GM15510 (cell line): ENCODE data around the gene KDM6A.

Source experiments
- POLR2A ChIP-seq: IDR thresholded peaks from 3 replicates; pipeline ENCODE4 v1.6.1; 2011; ENCODE audit warnings: borderline replicate concordance; ENCODE audit not compliant: insufficient read length; ENCODE audit errors: extremely low read depth

Gene KDM6A

GRCh38 chrX:45007598-45007997 is 134.6 kb downstream of the KDM6A start:
- TF ChIP-seq POLR2A, result no peak

GRCh38 chrX:45009371-45010000 is 136.5 kb downstream of the KDM6A start:
- TF ChIP-seq POLR2A, result no peak

GRCh38 chrX:45011131-45011530 is 138.1 kb downstream of the KDM6A start:
- TF ChIP-seq POLR2A, result no peak

- no peak for TF ChIP-seq POLR2A
These were observed 138.6 kb downstream of the KDM6A start for GRCh38 chrX:45011597-45011996.

DNA sequence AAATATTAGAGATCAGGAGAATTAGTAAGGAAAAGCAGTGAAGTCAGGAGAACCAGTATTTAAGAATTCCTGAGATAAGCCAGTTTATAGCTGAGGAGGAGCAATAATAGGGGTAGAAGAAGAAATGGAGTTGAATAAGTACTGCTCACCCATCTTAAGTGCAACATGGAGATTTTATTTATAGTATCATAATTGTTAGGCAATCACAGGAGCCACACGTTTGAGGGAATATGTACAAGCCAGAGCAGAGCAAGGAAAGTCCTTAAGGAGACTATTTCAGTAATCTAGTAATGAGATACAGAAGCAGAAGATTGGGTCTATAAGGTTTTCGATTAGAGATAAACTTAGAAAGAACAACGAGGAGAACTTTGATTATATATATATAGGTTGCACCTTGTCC is 145.0 kb downstream of the KDM6A start:
- no peak for TF ChIP-seq POLR2A

DNA sequence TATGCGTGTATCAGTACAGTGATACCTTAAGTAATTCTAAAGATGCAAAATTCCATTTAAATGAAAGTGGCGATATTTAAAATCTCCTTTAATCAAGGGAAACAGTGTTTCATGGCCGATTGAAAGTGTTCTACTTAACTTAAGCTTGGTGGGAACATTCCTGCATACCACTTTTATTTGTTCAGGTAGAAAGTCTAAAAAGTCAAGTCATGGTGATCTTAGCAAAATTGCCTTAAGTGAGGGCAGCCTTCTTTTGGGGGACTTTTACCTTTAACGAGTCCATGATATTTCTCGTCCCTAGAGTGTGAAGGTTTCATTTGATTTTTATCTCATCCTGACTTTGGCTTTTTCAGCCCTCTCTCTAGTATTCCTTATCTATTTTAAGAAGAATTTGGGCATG is 149.2 kb downstream of the KDM6A start:
- no peak for TF ChIP-seq POLR2A

- TF ChIP-seq POLR2A, result no peak
These were observed 151.5 kb downstream of the KDM6A start for GRCh38 chrX:45024501-45024900.

DNA sequence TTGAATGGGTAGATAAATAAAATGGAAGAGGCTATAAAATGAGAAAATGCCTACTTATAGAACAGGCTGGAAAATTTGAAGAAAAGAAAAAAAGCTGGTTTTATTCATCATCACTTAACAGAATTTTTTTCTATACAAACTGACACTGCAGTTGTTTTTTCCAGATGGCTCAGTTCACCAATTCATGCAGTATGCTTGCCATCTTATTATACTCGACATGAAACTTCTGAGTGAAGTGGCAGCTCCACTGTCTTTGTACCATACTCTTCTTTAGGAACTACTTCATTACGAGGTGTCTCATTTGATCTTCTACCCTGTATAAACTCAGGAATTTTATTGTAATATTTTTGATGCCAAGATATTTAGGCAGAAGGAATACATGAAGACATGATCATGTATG is 153.0 kb downstream of the KDM6A start:
- TF ChIP-seq POLR2A, result no peak

DNA sequence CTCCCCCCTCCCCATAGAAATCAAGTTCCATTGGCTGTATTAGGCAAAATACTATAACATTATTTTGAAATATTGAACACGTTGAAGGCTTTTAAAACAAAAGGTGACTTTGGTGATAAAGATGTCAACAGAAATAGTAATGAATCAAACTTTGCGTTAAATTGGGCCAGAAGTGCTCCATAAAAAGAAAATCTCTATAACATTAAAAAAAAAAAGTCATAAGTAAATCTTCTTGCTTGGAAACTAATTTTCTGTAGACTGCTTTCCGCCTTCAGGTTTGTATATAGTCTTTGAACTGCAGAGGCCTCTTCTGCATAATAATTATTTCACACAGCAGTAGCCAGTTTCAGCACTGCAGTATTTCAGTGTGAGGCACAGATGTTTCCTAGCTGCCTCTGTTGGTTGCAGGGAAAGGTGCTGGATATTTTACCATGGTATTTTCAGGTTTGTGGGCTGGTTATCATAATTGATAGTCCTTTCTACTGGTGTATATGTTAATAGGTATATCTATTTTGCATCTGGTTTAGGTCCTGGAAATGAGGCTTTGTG is 158.9 kb downstream of the KDM6A start:
- no peak for TF ChIP-seq POLR2A

GRCh38 chrX:45035071-45035470 is 162.1 kb downstream of the KDM6A start:
- TF ChIP-seq POLR2A, result no peak

- TF ChIP-seq POLR2A, result no peak
These were observed 163.2 kb downstream of the KDM6A start for GRCh38 chrX:45036161-45036560.

GRCh38 chrX:45046417-45046816 is 173.4 kb downstream of the KDM6A start:
- TF ChIP-seq POLR2A, result no peak

DNA sequence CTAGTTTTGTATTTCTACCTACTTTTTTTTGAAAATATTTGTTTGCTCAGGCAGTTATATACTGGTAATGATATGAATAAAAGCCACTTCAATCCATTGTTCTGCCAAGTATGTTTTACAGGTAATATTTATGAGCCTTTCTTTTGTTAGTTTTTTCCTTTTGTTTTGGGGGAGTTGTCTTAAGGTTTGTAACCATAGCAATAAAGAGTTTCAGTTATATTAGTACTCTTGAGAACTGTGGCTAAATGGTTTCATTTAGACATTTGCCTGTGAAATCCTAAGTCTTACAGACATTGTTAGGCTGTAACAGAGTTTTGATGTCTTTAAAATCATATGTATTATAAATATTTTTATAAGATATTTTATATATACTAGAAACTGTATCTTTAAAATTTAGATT is 177.6 kb downstream of the KDM6A start:
- no peak for TF ChIP-seq POLR2A

DNA sequence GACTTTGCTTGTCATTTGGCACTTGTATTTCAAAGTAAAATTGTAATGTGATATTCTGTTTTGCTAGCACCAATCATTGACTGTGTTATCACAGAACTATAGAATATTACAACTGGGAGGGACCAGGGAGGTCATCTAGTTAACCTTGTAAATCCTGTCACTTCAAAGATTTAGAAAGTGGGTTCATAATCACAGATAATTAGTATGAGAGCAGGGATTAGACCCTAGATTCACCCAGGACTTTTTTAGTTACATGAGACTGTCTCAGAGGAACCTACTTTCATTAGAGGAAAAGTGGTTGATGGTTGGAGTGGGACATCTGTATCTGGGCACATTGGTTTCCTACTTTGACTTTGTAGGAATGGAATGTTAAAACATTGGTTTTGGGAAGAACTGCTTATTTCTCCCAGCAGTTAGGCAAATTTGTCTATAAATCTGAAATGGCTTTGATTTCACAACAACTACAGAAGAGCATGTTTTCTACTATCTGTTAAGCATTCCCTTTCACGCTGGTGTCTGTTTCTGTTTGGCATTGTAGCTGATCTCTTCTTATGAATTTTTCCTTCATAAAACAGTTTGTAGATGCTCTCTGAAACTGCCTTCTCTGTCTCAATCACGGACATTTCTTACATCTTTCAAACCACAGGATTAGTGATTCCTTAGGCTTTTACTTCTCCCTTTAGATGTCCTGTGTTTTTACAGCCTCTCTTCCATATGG is 183.6 kb downstream of the KDM6A start:
- no peak for TF ChIP-seq POLR2A

DNA sequence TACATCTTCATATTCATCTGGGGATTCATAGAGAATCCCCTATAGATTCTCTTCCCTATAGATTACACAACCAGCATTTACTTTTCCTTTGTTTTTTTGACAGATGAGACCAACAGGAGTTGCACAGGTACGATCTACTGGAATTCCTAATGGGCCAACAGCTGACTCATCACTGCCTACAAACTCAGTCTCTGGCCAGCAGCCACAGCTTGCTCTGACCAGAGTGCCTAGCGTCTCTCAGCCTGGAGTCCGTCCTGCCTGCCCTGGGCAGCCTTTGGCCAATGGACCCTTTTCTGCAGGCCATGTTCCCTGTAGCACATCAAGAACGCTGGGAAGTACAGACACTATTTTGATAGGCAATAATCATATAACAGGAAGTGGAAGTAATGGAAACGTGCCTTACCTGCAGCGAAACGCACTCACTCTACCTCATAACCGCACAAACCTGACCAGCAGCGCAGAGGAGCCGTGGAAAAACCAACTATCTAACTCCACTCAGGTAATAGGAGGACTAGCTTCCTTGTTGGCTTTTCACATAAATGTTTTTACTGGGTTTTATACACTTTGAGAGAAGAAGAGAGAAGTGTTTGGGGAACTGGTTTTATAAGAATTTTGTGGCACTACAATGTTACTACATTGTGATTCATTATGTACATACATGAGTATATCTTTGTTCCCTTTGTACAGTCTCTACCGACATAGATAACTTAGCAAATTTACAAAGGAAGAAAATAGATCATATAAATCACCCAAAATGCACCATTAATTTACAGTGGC is 190.5 kb downstream of the KDM6A start:
- TF ChIP-seq POLR2A, result no peak

DNA sequence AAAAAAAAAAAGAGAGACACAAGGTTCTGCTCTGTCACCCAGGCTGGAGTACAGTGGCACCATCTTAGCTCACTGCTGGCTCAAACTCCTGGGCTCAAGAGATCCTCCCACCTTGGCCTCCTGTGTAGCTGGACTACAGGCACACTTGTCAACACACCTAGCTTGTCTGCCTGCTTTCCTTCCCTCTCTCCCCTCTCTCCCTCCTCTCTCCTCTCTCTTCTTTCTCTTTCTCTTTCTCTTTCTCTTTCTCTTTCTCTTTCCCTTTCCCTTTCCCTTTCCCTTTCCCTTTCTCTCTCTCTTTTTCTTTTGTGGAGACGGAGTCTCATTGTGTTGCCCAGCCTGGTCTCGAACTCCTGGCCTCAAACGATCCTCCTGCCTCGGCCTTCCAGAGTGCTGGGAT is 195.6 kb downstream of the KDM6A start:
- TF ChIP-seq POLR2A, result no peak
